ENCODE results near the gene CDC42EP2.

GRCh38 chr11:65301491-65302329, 13.0 kb upstream of the CDC42EP2 start:
- TF ChIP-seq FOSB (CRISPR knock-in tag; IDR thresholded peaks at IDR 0.05) = no peak
- TF ChIP-seq CTCF (IDR thresholded peaks at IDR 0.05) = no peak
- TF ChIP-seq, protein P1, sequence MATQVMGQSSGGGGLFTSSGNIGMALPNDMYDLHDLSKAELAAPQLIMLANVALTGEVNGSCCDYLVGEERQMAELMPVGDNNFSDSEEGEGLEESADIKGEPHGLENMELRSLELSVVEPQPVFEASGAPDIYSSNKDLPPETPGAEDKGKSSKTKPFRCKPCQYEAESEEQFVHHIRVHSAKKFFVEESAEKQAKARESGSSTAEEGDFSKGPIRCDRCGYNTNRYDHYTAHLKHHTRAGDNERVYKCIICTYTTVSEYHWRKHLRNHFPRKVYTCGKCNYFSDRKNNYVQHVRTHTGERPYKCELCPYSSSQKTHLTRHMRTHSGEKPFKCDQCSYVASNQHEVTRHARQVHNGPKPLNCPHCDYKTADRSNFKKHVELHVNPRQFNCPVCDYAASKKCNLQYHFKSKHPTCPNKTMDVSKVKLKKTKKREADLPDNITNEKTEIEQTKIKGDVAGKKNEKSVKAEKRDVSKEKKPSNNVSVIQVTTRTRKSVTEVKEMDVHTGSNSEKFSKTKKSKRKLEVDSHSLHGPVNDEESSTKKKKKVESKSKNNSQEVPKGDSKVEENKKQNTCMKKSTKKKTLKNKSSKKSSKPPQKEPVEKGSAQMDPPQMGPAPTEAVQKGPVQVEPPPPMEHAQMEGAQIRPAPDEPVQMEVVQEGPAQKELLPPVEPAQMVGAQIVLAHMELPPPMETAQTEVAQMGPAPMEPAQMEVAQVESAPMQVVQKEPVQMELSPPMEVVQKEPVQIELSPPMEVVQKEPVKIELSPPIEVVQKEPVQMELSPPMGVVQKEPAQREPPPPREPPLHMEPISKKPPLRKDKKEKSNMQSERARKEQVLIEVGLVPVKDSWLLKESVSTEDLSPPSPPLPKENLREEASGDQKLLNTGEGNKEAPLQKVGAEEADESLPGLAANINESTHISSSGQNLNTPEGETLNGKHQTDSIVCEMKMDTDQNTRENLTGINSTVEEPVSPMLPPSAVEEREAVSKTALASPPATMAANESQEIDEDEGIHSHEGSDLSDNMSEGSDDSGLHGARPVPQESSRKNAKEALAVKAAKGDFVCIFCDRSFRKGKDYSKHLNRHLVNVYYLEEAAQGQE (IDR thresholded peaks at IDR 0.05) = no peak
- no peak for TF ChIP-seq POLR2A (IDR thresholded peaks at IDR 0.05; ENCODE audit: low read length)
- TF ChIP-seq POLR2AphosphoS2 (conservative IDR thresholded peaks at IDR 0.05; ENCODE audit: low read length) = no peak
- TF ChIP-seq RAD21 (conservative IDR thresholded peaks at IDR 0.05 in 1 of 2, IDR thresholded peaks at IDR 0.05 in 1 of 2) = no peak
- TF ChIP-seq SREBF2 (IDR thresholded peaks at IDR 0.05) = no peak
- TF ChIP-seq PHF8 (IDR thresholded peaks at IDR 0.05; ENCODE audit: borderline replicate concordance, low read depth) = no peak

All from A549 (cell line).